GDM1 (cell line): Measurements from ENCODE around the gene NRM.
"Not testable (repeated sequence)": the region's sequence is repeated elsewhere in the genome, so short reads cannot be mapped to it uniquely, and the experiment has no call there.

Experiments used
- DNase-seq: peaks from one replicate; lab custom pipeline; 2025; lab: John Stamatoyannopoulos, UW

Gene NRM, protein sequence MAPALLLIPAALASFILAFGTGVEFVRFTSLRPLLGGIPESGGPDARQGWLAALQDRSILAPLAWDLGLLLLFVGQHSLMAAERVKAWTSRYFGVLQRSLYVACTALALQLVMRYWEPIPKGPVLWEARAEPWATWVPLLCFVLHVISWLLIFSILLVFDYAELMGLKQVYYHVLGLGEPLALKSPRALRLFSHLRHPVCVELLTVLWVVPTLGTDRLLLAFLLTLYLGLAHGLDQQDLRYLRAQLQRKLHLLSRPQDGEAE

DNA sequence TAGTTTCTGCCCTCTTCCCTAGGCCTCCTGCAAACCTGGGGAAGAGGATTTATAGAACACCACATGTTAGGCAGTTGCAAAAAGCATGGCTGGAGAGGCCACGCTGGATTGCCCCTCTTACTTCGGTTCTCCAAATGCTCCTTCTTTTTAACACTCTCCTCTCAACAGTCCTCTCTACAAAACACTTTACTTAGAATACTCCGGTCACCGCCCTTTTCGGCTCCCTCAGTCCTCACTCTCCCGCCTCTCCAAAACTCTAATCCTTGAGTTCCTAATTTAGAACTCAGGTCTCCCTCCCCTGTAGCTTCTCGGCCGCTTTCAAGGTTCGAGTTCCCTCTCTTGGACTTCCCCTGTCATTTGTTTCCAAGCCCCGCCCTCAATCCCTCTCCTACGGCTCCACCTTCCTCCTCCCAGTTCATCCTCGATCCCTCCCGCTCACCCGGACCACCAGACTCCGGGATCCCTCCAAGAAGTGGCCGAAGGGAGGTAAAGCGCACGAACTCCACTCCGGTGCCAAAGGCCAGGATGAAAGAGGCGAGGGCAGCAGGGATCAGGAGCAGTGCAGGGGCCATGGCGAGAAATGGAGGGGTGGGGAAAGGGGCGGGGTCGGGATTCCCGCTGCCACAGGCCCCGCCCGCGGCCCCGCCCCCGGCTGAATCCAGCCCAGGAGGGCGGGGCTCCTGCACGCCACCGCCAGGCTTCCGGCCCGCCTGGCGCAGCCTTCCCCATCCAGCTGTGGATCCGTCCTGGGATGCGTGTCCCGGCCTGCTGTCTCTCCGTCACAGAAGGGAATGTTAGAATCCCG lies at the start of gene NRM:
NRM (minus strand) TSS at position 582 of the 805 bp plus-strand sequence; CDS start at position 572, 10 bp downstream.
- peak; percentile 74 for DNase-seq

DNA sequence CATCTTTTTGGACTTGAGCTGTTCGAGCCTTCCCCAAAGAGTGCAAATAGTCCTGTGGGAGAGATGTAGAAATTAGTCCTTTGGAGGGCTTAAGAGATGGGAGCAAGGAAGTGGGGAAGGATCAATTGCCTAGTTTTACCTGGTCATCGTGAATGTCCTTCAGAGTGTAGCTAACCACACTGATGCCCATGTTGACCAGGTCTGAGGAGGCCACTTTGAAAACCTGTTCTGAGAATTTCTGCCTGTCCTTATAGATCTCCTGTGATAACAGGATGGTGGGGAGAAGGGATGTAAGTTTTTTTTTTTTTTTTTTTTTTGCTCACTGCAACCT lies 49.7 kb upstream of the NRM start:
- no peak for DNase-seq

- no peak for DNase-seq
These were observed 47.7 kb upstream of the NRM start for GRCh38 chr6:30738532-30738931.

- no peak for DNase-seq
These were observed 45.0 kb upstream of the NRM start for GRCh38 chr6:30735668-30736314.

GRCh38 chr6:30732237-30732943 lies 41.6 kb upstream of the NRM start:
- DNase-seq: no peak

GRCh38 chr6:30730601-30731435 lies 40.0 kb upstream of the NRM start:
- DNase-seq: peak; percentile 15

DNA sequence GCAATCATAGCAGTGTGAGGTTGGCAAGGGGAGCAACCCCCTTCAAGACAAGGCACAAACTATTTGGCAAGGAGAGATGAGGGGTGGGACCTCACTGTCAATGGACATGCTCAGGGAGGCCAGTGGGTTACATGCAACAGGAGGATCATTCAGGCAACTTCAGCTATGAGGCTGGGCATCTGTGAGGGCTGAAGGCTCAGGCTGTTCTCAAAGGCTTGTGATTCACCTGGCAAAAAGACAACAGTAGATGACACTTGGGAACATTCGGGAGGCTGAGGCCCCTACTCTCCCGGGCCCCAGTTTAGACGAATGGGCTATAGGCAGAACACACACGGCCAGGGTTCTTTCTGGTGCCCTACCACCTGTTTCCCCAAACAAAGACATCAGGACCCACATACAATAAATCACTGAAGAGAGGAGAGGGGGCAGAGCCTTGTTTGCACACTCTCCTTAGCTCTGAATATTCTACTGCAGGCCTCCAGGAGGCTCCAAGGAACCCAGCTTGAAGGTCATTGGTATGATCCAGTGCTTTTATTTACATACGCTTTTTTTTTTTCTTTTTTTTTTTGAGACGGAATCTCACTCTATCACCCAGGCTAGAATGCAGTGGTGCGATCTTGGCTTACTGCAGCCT lies 37.3 kb upstream of the NRM start:
- DNase-seq: no peak

- no peak for DNase-seq
These were observed 36.0 kb upstream of the NRM start for GRCh38 chr6:30726506-30727413.

DNA sequence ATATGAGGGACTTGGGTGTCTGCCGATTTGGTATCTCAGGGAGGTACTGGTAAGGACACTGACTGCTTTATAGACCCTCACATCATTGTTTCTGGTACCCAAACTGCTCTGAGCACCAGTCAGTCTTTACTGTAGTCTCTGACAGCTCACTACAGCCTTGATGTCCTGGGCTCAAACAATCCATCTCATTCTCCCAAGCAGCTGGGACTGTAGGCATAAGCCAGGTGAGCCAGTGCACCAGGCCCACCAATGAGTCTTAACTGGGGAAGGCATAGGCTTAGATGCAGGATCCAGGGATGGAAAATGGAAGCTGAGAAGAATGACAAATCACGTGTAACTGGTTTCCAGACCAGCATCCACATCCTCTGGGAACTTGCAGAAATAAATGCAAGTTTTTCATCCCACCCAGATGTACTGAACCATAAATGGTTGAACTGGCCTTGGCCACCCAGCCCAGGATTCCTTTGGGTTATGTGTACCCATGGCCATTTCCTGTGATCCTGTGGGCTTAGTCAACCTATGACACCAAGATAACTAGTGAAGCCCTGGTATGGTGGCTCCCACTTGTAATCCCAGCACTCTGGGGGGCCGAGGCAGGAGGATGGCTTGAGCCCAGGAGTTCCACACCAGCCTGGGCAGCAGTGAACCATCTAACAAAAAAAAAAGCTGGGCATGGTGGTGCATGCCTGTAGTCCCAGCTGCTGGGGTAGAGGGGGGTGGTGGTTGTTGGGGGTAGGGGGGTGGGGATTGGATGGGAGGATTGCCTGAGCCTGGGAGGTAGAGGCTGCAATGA lies 35.1 kb upstream of the NRM start:
- no peak for DNase-seq

- no peak for DNase-seq
These were observed 34.3 kb upstream of the NRM start for GRCh38 chr6:30724906-30725667.

- not testable (repeated sequence) for DNase-seq
These were observed 33.3 kb upstream of the NRM start for GRCh38 chr6:30723843-30724741.

DNA sequence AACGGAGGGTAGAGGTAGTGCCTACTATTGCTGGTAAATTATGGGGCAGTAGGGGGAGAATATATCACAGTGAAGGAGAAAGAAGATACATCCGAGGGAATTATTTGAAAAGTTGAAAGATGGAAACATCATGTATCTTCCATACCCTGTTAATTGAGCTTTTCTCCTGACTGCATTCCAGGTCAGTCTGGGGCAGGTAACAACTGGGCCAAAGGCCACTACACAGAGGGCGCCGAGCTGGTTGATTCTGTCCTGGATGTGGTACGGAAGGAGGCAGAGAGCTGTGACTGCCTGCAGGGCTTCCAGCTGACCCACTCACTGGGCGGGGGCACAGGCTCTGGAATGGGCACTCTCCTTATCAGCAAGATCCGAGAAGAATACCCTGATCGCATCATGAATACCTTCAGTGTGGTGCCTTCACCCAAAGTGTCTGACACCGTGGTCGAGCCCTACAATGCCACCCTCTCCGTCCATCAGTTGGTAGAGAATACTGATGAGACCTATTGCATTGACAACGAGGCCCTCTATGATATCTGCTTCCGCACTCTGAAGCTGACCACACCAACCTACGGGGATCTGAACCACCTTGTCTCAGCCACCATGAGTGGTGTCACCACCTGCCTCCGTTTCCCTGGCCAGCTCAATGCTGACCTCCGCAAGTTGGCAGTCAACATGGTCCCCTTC lies 32.5 kb upstream of the NRM start:
- not testable (repeated sequence) for DNase-seq

- DNase-seq: peak; percentile 22
These were observed 31.7 kb upstream of the NRM start for GRCh38 chr6:30722280-30723112.

DNA sequence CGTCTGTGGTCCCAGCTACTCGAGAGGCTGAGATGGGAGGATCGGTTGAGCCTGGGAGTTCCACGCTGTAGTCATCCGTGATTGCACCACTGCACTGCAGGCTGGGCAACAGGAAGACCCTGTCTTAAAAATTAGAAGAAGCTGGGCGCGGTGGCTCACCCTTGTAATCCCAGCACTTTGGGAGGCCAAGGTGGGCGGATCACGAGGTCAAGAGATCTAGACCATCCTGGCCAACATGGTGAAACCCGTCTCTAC lies 31.2 kb upstream of the NRM start:
- not testable (repeated sequence) for DNase-seq

GRCh38 chr6:30721198-30722024 lies 30.6 kb upstream of the NRM start:
- peak; percentile 92 for DNase-seq
